Nucleus accumbens (tissue), 56 donors: ENCODE data around the gene FGF10.

Source experiments
- DNase-seq, 56 donors: peaks; one replicate each; lab custom pipeline; 2025; lab: John Stamatoyannopoulos, UW

The FGF10 gene

GRCh38 chr5:44389090-44389822 is at the start of gene FGF10:
Gene FGF10, minus strand, starts transcription at chr5:44389420. Its CDS starts 738 bp downstream, at chr5:44388682.
- DNase-seq, result peak in 3 of 56 donors; percentile 3 to 10 (median 8)

- no peak for DNase-seq
Observed at GRCh38 chr5:44426944-44427343, 37.7 kb upstream of the FGF10 start.

- peak in 1 of 56 donors; percentile 10 for DNase-seq
Observed at GRCh38 chr5:44412286-44412685, 23.1 kb upstream of the FGF10 start.

- DNase-seq, result no peak
Observed at GRCh38 chr5:44402084-44402483, 12.9 kb upstream of the FGF10 start.

DNA sequence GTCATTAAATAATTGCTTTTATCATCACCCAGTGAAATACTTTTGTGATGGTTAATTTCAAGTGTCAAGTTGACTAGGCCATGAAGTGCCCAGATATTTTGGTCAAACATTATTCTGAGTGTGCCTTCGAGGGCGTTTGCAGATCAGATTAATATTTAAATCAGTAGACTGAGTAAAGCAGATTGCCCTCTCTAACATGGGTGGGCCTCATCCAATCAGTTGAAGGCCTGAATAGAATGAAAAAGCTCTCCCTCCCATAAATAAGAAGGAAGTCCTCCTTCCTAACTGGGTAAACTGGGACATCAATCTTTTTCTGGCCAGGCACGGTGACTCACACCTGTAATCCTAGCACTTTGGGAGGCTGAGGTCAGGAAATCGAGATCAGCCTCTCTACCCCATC is 12.4 kb upstream of the FGF10 start:
- DNase-seq, result no peak

- no peak for DNase-seq
Observed at GRCh38 chr5:44398382-44398781, 9.2 kb upstream of the FGF10 start.

DNA sequence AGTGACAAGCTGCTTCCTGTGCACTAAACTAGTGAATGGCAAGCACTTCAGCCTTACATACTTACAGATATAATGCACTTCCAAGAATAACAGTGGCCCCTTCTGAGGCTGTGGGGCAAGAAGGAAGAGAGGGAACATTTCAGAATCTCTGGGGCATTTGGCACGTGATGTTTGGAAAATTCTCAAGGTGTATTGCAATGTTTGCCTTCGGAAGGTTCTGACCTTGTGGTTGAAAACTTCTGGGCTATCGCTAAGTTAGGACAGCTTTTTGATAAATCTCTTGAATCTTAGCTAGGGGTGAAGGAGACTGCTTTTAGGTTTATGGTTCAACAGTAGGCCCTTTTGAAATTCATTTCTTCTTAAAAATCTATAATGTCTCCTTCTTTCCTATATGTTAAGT is 7.1 kb upstream of the FGF10 start:
- no peak for DNase-seq

- no peak for DNase-seq
Observed at GRCh38 chr5:44390351-44390750, 1.1 kb upstream of the FGF10 start.

DNA sequence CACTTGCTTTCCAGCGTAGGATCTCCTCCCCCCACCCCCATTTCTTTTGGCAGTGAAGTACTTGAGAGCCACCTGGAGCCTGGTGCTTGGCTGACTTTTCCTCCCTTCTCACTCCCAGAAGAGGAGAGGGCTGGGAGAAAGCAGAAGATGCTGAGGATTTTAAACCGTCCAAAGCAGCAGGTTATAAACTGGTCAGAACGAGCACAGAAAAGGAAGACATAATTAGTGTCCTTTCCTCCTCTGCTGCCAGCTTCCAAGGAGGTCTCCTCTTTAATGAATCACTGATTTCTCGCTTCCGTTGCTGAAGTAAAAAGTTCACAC is 563 bp upstream of the FGF10 start:
- peak in 1 of 56 donors; percentile 3 for DNase-seq

DNA sequence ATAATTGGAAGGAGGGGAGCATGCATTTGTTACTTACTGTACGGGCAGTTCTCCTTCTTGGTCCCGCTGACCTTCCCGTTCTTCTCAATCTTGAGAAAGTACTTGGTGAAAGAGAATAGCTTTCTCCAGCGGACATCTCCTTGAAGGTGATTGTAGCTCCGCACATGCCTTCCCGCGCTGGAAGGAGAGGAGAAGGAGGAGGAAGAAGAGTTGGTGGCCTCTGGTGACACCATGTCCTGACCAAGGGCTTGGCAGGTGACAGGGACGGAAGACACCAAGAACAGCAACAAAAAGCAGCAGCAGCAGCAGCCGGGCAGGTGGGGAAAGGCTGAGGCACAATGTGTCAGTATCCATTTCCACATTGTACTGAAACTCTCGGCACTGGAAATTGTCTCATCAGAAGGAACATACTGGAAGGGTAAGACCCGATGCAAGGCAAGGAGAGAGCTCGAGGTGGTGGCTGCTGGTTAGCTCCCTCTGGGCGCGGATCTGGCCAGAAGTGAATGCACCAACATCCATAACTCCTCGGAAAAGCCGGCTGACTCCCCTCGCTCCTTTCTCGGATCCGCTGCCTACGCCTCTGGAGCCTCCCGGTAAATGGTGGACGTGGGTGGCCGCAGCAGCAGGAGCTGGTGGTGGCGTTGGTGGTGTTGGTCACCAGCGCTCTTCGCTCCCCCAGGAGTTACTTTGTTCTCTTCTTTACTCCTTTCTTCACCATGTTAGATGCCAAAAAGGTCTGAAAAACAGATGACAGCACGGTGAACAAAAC is 715 bp downstream of the FGF10 start:
- DNase-seq, result peak in 1 of 56 donors; percentile 0

DNA sequence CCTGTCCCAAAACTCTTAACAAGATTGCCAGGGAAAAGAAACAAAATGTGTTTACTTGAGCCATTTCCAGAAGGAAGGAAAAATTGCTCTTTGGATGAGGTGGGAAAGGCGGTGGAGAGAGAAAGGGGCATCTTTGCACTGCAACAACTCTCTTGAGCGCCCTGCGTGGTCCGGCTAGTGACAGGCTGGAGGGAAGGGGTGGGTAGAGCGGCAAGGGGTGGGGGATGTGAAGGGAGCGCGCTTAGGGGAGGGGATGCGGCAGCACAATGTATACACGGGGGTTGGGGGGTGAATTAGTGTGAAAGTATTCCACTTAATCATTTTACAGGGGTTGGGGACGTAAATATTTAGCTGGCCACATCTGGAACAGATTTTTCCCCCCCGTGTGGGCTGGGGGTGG is 1.3 kb downstream of the FGF10 start:
- no peak for DNase-seq

DNA sequence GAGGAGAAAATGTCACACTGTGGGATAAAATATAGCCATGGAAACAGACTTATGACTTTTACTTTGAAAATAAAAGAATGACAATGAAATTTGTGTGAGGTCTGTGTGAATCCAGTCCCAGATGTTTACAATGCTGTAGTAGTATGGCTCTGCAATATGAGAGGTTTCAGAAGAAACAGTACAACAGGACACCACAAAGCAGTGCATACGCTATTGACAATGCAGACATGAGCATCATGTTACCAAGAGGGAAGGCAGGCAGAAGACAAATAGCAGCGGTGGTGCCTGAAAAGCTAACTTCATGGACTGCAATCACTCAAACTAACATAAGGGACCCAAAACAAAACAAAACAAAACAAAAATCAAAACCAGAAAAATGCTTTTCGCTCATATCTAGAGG is 1.8 kb downstream of the FGF10 start:
- DNase-seq, result no peak

GRCh38 chr5:44385291-44385900 is 3.8 kb downstream of the FGF10 start:
- no peak for DNase-seq

GRCh38 chr5:44384816-44385215 is 4.4 kb downstream of the FGF10 start:
- no peak for DNase-seq

GRCh38 chr5:44382894-44383293 is 6.3 kb downstream of the FGF10 start:
- no peak for DNase-seq

GRCh38 chr5:44377057-44377456 is 12.2 kb downstream of the FGF10 start:
- no peak for DNase-seq

DNA sequence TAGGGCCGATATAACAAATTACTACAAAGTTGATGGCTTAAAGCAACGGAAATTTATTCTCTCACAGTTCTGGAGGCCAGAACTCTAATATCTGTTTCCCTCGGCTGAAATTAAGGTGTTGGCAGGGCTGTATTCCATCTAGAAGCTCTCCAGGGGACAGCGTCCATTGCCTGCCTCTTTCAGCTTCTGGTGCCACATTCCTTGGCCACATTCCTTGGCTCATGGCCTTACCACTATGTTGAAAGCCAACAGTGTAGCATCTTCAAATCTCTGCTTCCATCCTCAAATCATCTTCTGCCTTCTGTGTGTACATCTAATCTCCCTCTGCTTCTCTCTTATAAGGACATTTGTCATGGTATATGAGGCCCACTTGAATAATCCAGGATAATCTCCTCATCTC is 17.2 kb downstream of the FGF10 start:
- no peak for DNase-seq

DNA sequence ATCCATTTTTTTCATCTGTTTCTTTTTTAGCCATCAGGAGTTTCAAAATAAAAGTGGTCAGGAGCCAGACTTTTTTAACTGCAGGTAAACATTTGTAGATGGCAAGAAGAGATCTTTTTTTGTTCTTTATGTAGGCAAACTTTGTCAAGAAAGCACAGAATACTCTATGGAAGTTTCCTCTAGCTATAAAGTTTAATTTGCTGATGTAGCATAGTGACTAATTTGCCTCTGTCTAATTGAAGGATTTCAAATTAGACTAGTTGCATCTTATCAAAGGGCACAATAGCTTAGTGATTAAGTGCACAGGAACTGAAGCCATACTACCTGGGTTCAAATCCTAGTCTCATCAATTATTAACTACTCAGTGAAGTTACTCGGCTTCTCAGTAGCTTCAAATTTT is 22.0 kb downstream of the FGF10 start:
- no peak for DNase-seq

GRCh38 chr5:44365345-44365744 is 23.9 kb downstream of the FGF10 start:
- no peak for DNase-seq

DNA sequence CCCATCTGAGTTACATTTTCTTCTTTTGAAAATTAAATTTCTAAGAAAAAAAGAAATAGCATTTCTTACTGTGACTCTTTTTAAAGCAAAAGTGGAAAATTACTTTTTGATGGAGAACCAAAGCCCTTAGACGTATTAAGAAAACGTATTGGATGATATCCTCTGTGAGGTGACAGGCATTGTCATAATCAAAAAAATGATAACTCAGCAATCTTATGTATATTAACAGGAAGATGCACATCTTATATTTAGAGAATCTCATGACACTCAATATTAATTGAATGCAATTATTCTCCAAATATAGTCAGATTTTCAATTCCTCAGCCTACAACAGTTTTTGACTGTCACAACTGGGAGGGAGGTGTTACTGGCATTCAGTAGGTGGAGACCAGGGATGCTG is 25.1 kb downstream of the FGF10 start:
- DNase-seq, result no peak

GRCh38 chr5:44361342-44362001 is 27.7 kb downstream of the FGF10 start:
- no peak for DNase-seq
